Pancreas (tissue), 10 donors: ENCODE results near the gene WDR20. TPM values are rescaled to one million over a fixed set of nuclear protein-coding genes. Genes with fewer than 3 reads are reported as not detected.
A peak's percentile ranks its signal among the peaks of the same experiment; 100 is the strongest.

Experiments
- ATAC-seq, 4 donors: fragments of 200-7000 bp; cut with Tn5 transposase; one replicate each; pipeline versions ENCODE4 v1.8.0 to v1.9.1; 2020; ENCODE audit warnings: mild to moderate bottlenecking in 4 of 4, moderate library complexity in 4 of 4
- DNase-seq, 6 donors: peaks; one replicate each; pipeline ENCODE4 v3.0.0-alpha.2; 2020
- FAIRE-seq: peaks from 2 replicates; lab custom pipeline; 2012; peaks lifted over from hg19 to GRCh38; lab: Jason Lieb, UNC
- H3K27ac ChIP-seq, 4 donors: fragments of 200-600 bp; sonication (generic); 1 replicate in 3 of 4; 2 replicates in 1 of 4; pipeline versions ENCODE4 v1.5.0 to v1.8.0; 2020
- H3K27me3 ChIP-seq, 4 donors: fragments of 200-600 bp; one replicate each; pipeline ENCODE4 v1.8.0; 2021
- H3K36me3 ChIP-seq, 3 donors: fragments of 200-600 bp; sonication (generic) in 1 of 3; one replicate each; pipeline versions ENCODE4 v1.5.0 to v1.8.0; 2020 to 2021
- H3K4me1 ChIP-seq, 3 donors: fragments of 200-600 bp; one replicate each; pipeline ENCODE4 v1.8.0; 2021
- H3K4me3 ChIP-seq, 4 donors: fragments of 200-600 bp; sonication (generic) in 2 of 4; one replicate each; pipeline versions ENCODE4 v1.5.0 to v1.8.0; 2020 to 2021
- H3K9me3 ChIP-seq, 4 donors: fragments of 200-600 bp; one replicate each; pipeline ENCODE4 v1.8.0; 2021
- WGBS, 2 donors: extraction: QIAGEN DNeasy Blood & Tissue Kit; methylation state at CpG; one replicate each; pipeline ENCODE4 v1.1.7; 2013; 5-methylcytosine and 5-hydroxymethylcytosine counted together
- intact Hi-C, 3 donors: fragments of 100-400 bp; cut with DNase I; formaldehyde crosslinking; loops; one replicate each; pipeline versions ENCODE4 v1.11.1 to v1.14.2; 2022
- polyA plus RNA-seq, 2 donors: library from polyadenylated mRNA; stranded (reverse); fragments of 200-250 nt; gene quantifications; one replicate each; pipeline ENCODE4 v1.2.3, GENCODE V29; 2013
- total RNA-seq, 6 donors: library from RNA; stranded (reverse); fragmentation: NEBNext Ultra II Directional in 4 of 6; extraction: Animal tissue kit (Norgen Biotek cat#: 25700) in 4 of 6; gene quantifications; one replicate each; pipeline versions ENCODE4 v1.2.1 to v1.2.4, GENCODE V29; 2021 to 2023
- TF ChIP-seq, protein P1 (sequence below), 4 donors: fragments of 200-600 bp; sonication (generic) in 3 of 4; IDR thresholded peaks; one replicate each; pipeline versions ENCODE4 v1.5.0 to v1.8.0; 2021; ENCODE audit warnings: antibody characterized with exemption in 4 of 4
- donor health status: healthy with polysubstance abuse.
- donor health status: DM: no; HTN: no; CAD: no; lungs with moderate emphysema.
- donor health status: DM: no; HTN: no; CAD: no.
- donor health status: control.
- donor health status: control.
- donor health status: Bipolar disorder and iron deficiency.
- donor health status: DM: yes; HTN: yes; CAD: no.
- donor health status: DM: no; HTN: no; CAD: no.
- donor health status: DM: no; HTN: no; CAD: no.
- donor health status: DM: yes; HTN: yes; CAD: no.

Gene WDR20
- total and polyA plus RNA-seq, 8 donors = 7.4 to 19.5 (median 14.0) TPM

- Histone ChIP-seq H3K27me3 (no peaks in the 10 kb centered on the region), H3K36me3 (no peaks in the 10 kb centered on the region), H3K27ac (peak overlapping the region in 2 of 4 donors; percentile 48 to 57), H3K9me3 (no peaks in the 10 kb centered on the region), H3K4me3 (no peak overlapping the region), H3K4me1 (peaks cover 11 to 35% (median 34%) of the 10 kb centered on the region in 3 donors)
- intact Hi-C loops = no loop called here
- DNase-seq (no peak), FAIRE-seq (no peak), ATAC-seq (peak; percentile 55 to 82 (median 59))
- TF ChIP-seq, protein P1, sequence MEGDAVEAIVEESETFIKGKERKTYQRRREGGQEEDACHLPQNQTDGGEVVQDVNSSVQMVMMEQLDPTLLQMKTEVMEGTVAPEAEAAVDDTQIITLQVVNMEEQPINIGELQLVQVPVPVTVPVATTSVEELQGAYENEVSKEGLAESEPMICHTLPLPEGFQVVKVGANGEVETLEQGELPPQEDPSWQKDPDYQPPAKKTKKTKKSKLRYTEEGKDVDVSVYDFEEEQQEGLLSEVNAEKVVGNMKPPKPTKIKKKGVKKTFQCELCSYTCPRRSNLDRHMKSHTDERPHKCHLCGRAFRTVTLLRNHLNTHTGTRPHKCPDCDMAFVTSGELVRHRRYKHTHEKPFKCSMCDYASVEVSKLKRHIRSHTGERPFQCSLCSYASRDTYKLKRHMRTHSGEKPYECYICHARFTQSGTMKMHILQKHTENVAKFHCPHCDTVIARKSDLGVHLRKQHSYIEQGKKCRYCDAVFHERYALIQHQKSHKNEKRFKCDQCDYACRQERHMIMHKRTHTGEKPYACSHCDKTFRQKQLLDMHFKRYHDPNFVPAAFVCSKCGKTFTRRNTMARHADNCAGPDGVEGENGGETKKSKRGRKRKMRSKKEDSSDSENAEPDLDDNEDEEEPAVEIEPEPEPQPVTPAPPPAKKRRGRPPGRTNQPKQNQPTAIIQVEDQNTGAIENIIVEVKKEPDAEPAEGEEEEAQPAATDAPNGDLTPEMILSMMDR (IDR thresholded peaks at IDR 0.05) = no peak
- 38 to 39% methylated on average over 3 of the region's 3 CpGs for WGBS, 2 donors
Measured at GRCh38 chr14:102187044-102187443, 47.3 kb downstream of the WDR20 start.

DNA sequence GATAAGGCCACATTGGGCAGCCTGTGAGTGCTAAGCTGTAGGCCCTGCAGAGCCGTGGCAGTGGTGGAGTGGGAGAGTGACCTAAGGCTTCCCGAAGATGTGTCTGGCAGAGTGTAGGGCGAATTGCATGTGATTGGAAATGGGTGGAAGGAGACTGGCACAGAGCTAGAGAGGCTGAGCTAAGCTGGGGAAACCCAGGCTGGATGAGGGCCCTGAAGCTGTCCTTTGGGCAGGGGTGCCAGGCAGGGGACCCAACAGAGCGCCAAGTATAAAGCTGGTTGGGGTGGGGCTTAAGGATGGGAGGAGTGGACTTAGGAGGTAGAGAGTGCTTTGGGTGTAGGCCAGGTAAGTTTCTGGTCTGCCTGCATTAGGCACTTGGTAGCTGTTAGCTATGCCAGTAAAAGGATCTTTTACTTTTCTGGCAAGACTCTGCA, 47.9 kb downstream of the WDR20 start:
- H3K4me3 ChIP-seq = no peak overlapping the region

DNA sequence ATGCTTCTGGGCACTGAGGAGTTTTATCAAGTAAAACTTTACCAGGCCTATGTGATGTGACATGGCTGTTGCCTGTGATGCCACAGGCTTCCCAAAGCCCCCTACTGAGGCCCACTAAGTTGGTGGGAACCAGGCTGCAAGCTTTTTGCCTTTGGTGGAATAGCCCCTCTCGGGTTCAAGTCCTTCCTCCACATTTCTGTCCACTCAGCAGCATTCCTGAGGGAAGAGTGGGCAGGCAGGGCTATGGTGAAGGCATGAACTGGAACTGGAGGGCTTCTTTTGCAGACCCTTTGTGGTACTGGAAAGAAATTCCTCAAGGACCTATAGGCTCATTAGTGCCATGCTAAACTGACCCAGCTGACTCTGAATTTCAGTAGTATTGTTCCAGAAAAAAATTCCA, 48.5 kb downstream of the WDR20 start:
- WGBS, 2 donors = 90 to 95% methylated on average over 1 of the region's 1 CpG
- Histone ChIP-seq H3K36me3 (no peaks in the 10 kb centered on the region), H3K9me3 (no peaks in the 10 kb centered on the region), H3K27ac (peak overlapping the region in 2 of 4 donors; percentile 48 to 57), H3K4me3 (no peak overlapping the region), H3K27me3 (no peaks in the 10 kb centered on the region), H3K4me1 (peaks cover 11 to 34% (median 25%) of the 10 kb centered on the region in 3 donors)
- intact Hi-C loops = no loop called here
- TF ChIP-seq, protein P1 (IDR thresholded peaks at IDR 0.05) = no peak
- FAIRE-seq (no peak), DNase-seq (no peak), ATAC-seq (no peak)

More for the DNA sequence above, 47.9 kb downstream of the WDR20 start:
- intact Hi-C loops = no loop called here
- FAIRE-seq = no peak
- Histone ChIP-seq H3K27ac (peak overlapping the region in 3 of 4 donors; percentile 3 to 57 (median 48)), H3K4me1 (peaks cover 11 to 34% (median 31%) of the 10 kb centered on the region in 3 donors), H3K36me3 (no peaks in the 10 kb centered on the region), H3K27me3 (no peaks in the 10 kb centered on the region), H3K9me3 (no peaks in the 10 kb centered on the region)
- TF ChIP-seq, protein P1 (IDR thresholded peaks at IDR 0.05) = no peak
- WGBS, 2 donors = 53 to 54% methylated on average over 4 of the region's 4 CpGs
- ATAC-seq = peak; percentile 22 to 63 (median 38)
- no peak for DNase-seq

DNA sequence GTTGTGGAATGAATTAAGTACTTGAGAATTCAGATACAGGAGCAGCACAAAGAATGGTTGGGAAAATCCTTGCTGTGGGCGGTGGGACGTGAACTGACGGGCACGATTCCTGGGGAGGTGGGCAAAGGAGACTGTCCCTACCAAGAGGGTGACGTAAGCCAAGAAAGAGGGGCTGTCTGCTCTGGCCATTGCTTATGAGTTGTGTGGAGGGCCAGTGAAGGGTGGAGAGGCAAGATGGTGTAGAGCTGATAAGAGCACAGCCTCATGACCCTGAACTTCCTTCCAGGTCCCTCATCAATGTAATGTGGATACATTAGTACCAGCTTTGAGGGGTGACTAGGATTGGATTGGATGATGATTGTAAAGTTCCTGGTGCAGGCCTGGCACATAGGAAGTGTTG, 50.2 kb downstream of the WDR20 start:
- FAIRE-seq (no peak), DNase-seq (no peak), ATAC-seq (no peak)
- Histone ChIP-seq H3K36me3 (no peaks in the 10 kb centered on the region), H3K27me3 (no peaks in the 10 kb centered on the region), H3K27ac (no peak overlapping the region), H3K4me3 (no peak overlapping the region), H3K9me3 (no peaks in the 10 kb centered on the region), H3K4me1 (peaks cover 11 to 40% (median 24%) of the 10 kb centered on the region in 3 donors)
- TF ChIP-seq, protein P1 (IDR thresholded peaks at IDR 0.05) = no peak
- intact Hi-C loops = no loop called here
- WGBS, 2 donors = 98 to 99% methylated on average over 5 of the region's 5 CpGs

DNA sequence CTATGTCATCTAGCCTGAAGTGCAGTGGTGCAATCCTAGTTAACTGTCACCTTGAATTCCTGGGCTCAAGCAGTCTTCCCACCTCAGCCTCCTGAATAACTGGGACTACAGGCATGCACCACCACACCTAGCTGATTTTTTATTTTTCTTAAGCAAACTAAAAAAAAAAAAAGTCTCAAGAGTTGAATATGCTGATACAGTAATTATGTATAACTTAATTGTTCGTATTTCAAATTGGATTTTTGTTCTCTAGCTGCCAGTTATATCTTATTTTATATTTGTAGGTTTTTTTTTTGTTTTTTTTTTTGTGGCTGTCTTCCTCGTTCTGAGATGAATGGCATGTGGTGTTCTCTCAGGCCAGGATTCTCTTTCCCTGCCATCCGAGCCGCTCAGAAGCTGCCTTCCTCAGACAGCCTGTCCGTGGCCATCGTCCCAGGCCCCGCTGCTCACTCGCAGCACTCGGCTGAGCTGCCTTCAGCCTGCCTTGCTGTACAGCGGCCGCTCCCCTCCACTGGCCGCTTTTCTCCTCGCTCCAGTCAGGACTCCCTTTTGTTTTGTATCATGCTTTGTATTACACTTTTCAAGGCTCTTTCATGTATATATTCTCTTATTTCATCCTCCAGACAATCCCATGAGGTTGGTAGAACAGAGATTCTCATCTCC, 53.3 kb downstream of the WDR20 start:
- no peaks in the 10 kb centered on the region for H3K9me3 ChIP-seq
- TF ChIP-seq, protein P1 (IDR thresholded peaks at IDR 0.05) = no peak
- ATAC-seq = no peak
- FAIRE-seq = no peak
- no peaks in the 10 kb centered on the region for H3K27me3 ChIP-seq
- 87 to 90% methylated on average over 13 of the region's 13 CpGs for WGBS, 2 donors
- H3K27ac ChIP-seq = no peak overlapping the region
- peaks cover 11 to 28% (median 24%) of the 10 kb centered on the region in 3 donors for H3K4me1 ChIP-seq
- DNase-seq = no peak
- no peaks in the 10 kb centered on the region for H3K36me3 ChIP-seq
- H3K4me3 ChIP-seq = no peak overlapping the region
- intact Hi-C loops = no loop called here
